Small intestine (tissue), 7 donors: ENCODE data around the gene SMIM10L2A. TPM values are rescaled to one million over a fixed set of nuclear protein-coding genes. Genes with fewer than 3 reads are reported as not detected.
A peak's percentile ranks its signal among the peaks of the same experiment; 100 is the strongest.
"Not testable (repeated sequence)": the region's sequence is repeated elsewhere in the genome, so short reads cannot be mapped to it uniquely, and the experiment has no call there.

Experiments
- DNase-seq, 2 donors: peaks; one replicate each; pipeline versions ENCODE4 v3.0.0 to v3.0.0-alpha.2; 2013
- FAIRE-seq: peaks from 2 replicates; lab custom pipeline; 2012; peaks lifted over from hg19 to GRCh38; lab: Jason Lieb, UNC
- H3K27ac ChIP-seq, 3 donors: one replicate each; pipeline ENCODE4 v1.5.1; 2013; ENCODE audit warnings: low read length in 2 of 3, mild to moderate bottlenecking in 2 of 3, control low read depth in 1 of 3, inconsistent platforms in 1 of 3, low read depth in 1 of 3, moderate library complexity in 1 of 3
- H3K27me3 ChIP-seq, 3 donors: one replicate each; pipeline ENCODE4 v1.6.1; 2013; ENCODE audit warnings: low read length in 3 of 3, inconsistent platforms in 1 of 3; ENCODE audit not compliant: control insufficient read depth in 3 of 3, insufficient read depth in 3 of 3
- H3K36me3 ChIP-seq, 3 donors: one replicate each; pipeline ENCODE4 v1.6.1; 2013; ENCODE audit warnings: low read length in 3 of 3, inconsistent platforms in 1 of 3, low read depth in 1 of 3, mild to moderate bottlenecking in 1 of 3, moderate library complexity in 1 of 3; ENCODE audit not compliant: control insufficient read depth in 3 of 3, insufficient read depth in 2 of 3
- H3K4me1 ChIP-seq, 3 donors: one replicate each; pipeline ENCODE4 v1.6.1; 2013; ENCODE audit warnings: low read length in 2 of 3, inconsistent platforms in 1 of 3, low read depth in 1 of 3, mild to moderate bottlenecking in 1 of 3, moderate library complexity in 1 of 3; ENCODE audit not compliant: control insufficient read depth in 3 of 3, insufficient read depth in 2 of 3
- H3K4me3 ChIP-seq, 3 donors: one replicate each; pipeline ENCODE4 v1.5.1; 2013; ENCODE audit warnings: low read length in 3 of 3, control low read depth in 1 of 3, inconsistent platforms in 1 of 3, low read depth in 1 of 3, mild to moderate bottlenecking in 1 of 3, moderate library complexity in 1 of 3
- H3K9me3 ChIP-seq, 2 donors: one replicate each; pipeline ENCODE4 v1.6.1; 2013; ENCODE audit warnings: low read depth in 1 of 2, low read length in 1 of 2; ENCODE audit not compliant: control insufficient read depth in 2 of 2, insufficient read depth in 1 of 2
- WGBS, 3 donors: extraction: QIAGEN DNeasy Blood & Tissue Kit; methylation state at CpG; one replicate each; pipeline ENCODE4 v1.1.7; 2013; 5-methylcytosine and 5-hydroxymethylcytosine counted together
- polyA plus RNA-seq, 4 donors: library from polyadenylated mRNA; stranded (reverse) in 3 of 4; unstranded in 1 of 4; fragments of 200-250 nt in 3 of 4; fragments of 120-200 nt in 1 of 4; gene quantifications; one replicate each; pipeline versions ENCODE4 v1.2.1 to v1.2.3, GENCODE V29; 2013
- donor health status: healthy with polysubstance abuse.
- donor health status: control.
- donor health status: control.
- donor health status: Bipolar disorder and iron deficiency.
- donor health status: healthy.

The SMIM10L2A gene
- polyA plus RNA-seq, 4 donors: 0.92 to 4.6 TPM; not detected in 2

DNA sequence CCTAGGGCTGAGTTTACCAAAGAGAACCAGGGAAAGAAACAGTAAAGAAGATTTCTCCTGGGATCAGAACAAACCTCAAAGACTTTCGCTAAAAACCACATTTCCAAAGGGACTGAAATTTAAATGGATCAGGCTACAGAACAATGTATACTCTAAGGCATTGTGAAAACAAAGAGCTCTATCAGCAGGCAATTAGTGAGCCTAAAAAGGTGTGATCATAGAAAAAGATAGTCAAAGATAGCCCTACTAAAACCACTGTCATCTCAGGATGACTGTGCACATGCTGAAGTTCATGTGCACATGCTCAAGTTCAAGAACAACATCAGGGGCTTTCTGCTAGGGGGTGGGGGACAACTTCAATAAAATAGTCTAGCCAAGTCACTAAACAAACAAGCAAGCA lies 12.9 kb upstream of the SMIM10L2A start:
- Histone ChIP-seq H3K27ac (no peak overlapping the region), H3K4me1 (no peaks in the 10 kb centered on the region), H3K9me3 (no peaks in the 10 kb centered on the region), H3K4me3 (no peak overlapping the region), H3K27me3 (peaks cover 0 to 2% (median 0%) of the 10 kb centered on the region in 3 donors), H3K36me3 (no peaks in the 10 kb centered on the region)
- no peak for DNase-seq
- FAIRE-seq: no peak
- WGBS, 3 donors: 32 to 83% (median 80%) methylated on average over 1 of the region's 1 CpG

DNA sequence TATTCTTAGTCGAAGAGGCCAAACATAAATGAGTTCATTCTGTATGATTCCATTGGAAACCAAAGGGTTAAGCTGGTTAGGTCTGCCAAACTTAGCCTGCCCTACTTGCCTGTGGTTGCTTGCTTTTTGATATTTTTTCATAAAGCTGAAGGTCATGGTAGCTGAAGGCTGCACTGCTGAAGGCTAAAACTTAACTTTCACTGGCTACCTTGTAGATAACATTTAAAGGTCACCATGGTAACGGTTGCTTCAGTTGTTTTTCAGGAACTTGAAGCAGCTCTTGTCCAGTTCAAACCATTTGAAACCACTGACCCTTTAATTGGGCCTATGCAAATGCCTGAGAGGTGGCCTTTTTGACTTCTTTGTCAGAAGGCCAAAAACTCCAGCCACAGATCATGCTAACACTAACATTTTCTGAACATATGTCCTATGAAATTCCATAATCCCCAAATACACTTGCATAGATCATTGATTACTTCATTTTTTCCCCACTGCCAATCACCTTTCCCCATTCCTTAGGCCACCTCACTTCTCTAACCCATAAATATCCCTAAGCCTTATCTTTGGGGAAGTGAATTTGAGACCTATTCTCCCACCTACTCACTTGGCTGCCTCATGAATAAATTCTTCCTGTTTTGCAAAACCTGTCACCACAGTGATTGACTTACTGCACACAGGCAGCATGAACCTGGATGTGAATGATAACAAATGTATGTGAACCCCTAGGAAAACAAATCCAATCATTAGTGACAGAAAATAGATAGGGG lies 10.7 kb upstream of the SMIM10L2A start:
- no peaks in the 10 kb centered on the region for H3K36me3 ChIP-seq
- FAIRE-seq: no peak

DNA sequence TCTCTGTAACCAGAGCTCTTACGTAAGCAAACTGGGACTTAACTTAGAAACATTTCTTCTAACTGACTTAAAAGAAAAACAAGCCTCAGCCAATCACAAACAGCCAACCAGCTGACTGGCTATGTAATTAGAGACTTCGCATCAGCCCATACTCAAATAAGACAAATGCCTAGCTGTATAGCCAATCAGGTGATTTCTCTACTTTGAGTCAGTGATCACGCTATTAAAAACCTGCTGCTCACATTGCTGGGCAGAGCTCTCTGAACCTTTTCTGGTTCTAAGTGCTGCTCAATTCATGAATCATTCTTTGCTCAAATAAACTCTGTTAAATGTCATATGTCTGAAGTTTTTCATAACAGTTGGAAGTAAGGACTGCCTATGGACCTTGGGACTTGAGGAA lies 9.9 kb upstream of the SMIM10L2A start:
- no peak overlapping the region for H3K27ac ChIP-seq
- H3K4me3 ChIP-seq: no peak overlapping the region
- DNase-seq (no peak), FAIRE-seq (no peak)
- H3K9me3 ChIP-seq: no peaks in the 10 kb centered on the region
- no peaks in the 10 kb centered on the region for H3K4me1 ChIP-seq
- no peaks in the 10 kb centered on the region for H3K36me3 ChIP-seq
- 77 to 91% (median 81%) methylated on average over 3 of the region's 3 CpGs for WGBS, 3 donors
- peaks cover 0 to 2% (median 0%) of the 10 kb centered on the region in 3 donors for H3K27me3 ChIP-seq

More for the DNA sequence above, 10.7 kb upstream of the SMIM10L2A start:
- no peak for DNase-seq
- Histone ChIP-seq H3K27ac (no peak overlapping the region), H3K4me1 (no peaks in the 10 kb centered on the region), H3K9me3 (no peaks in the 10 kb centered on the region), H3K27me3 (peaks cover 0 to 2% (median 0%) of the 10 kb centered on the region in 3 donors), H3K4me3 (no peak overlapping the region)
- 46 to 75% (median 58%) methylated on average over 2 of the region's 2 CpGs for WGBS, 3 donors

DNA sequence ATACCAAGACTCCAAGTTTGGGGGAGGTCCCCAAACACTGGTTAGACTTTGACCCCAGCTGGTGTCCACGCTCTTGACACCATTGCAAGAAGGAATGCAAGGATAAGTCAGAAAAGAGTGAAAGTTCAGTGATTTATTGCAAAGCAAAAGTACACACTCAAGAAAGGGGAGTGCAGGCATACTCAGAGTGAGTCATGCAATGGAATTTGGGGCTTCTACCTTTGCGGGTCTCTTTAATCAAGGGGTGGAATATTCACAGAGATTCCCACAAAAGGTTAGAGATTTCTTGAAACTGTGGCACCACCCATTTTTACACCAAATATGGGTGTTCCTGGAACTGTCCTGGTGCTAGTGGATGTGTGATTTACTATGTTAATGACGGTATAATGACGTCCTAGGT lies 5.2 kb upstream of the SMIM10L2A start:
- H3K27me3 ChIP-seq: no peaks in the 10 kb centered on the region
- no peak overlapping the region for H3K27ac ChIP-seq
- WGBS, 3 donors: 49 to 69% (median 53%) methylated on average over 4 of the region's 4 CpGs
- H3K4me1 ChIP-seq: no peaks in the 10 kb centered on the region
- no peaks in the 10 kb centered on the region for H3K36me3 ChIP-seq
- H3K9me3 ChIP-seq: no peaks in the 10 kb centered on the region
- DNase-seq: no peak
- H3K4me3 ChIP-seq: no peak overlapping the region
- FAIRE-seq: no peak

DNA sequence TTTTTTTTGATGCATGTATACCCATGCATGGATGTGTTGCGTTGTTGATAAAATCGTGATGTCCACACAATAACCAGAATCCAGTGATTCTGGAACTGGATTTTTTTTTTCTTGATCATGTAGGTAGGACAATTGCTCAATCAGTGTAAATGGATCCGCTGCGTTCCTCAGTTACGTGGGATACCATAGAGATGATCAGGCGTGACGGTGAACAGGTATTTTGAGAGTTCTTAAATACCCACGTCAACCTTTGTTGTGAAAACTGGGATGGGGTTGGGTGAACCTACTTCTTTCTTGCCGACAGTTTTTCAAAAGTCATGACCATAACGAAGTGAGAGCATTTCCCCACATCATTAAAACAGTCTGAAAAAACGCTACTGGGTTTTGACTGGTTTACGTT lies 913 bp upstream of the SMIM10L2A start:
- Histone ChIP-seq H3K27me3 (no peaks in the 10 kb centered on the region), H3K9me3 (no peaks in the 10 kb centered on the region)
- no peak for DNase-seq

DNA sequence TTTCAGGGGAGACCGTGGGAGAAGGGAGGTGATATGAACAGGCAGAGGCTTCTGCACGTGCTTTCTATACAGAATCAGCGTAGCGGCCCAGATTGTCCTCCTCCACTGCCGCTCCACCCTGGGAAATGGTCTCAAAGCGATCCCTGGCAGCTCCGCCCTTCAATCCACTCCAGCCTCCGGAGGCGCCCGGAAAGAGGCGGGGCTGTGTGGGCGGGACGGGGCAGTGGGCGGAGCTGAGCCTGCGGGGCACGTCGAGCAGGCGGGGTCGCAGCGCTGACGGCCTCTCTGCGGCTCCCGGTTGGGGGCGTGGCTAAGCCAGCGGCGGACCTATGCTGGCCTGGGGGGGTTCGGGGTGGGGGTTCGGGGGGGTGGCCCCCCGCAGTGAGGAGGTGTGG lies 210 bp upstream of the SMIM10L2A start:
- H3K4me3 ChIP-seq: peak overlapping the region in 2 of 3 donors; percentile 26 to 52
- H3K27ac ChIP-seq: no peak overlapping the region
- H3K27me3 ChIP-seq: no peaks in the 10 kb centered on the region
- H3K9me3 ChIP-seq: no peaks in the 10 kb centered on the region
- H3K4me1 ChIP-seq: no peaks in the 10 kb centered on the region
- peak; percentile 64 to 85 for DNase-seq
- H3K36me3 ChIP-seq: no peaks in the 10 kb centered on the region
- WGBS, 3 donors: 1 to 38% (median 14%) methylated on average over 10 to 29 of the region's 29 CpGs
- FAIRE-seq: no peak

More for the DNA sequence above, 913 bp upstream of the SMIM10L2A start:
- no peaks in the 10 kb centered on the region for H3K36me3 ChIP-seq
- no peak overlapping the region for H3K27ac ChIP-seq
- no peak for FAIRE-seq
- 89 to 91% (median 90%) methylated on average over 12 of the region's 12 CpGs for WGBS, 3 donors
- H3K4me1 ChIP-seq: no peaks in the 10 kb centered on the region
- no peak overlapping the region for H3K4me3 ChIP-seq

DNA sequence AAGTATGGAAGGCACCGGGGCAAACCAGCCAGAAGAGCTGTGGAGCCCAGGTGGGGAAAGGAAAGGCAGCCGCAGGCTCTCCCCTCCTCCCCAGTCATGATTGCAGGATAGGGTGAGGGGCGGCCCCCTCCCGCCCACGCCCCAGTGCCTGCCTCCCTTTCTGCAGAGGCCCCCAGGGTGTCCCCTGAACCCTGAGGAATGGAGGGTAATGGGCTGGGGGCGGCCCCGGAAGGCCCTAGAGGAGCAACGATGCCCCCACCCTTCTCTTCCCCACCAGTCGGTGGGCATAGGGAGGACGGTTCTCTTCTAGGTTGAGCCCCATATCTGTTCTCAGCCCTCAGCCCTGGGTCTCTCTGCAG lies 1.0 kb downstream of the SMIM10L2A start:
- not testable (repeated sequence) for FAIRE-seq, H3K9me3 ChIP-seq, H3K4me1 ChIP-seq, H3K27ac ChIP-seq, H3K27me3 ChIP-seq, H3K36me3 ChIP-seq, DNase-seq
- H3K4me3 ChIP-seq: peak overlapping the region in 1 of 3 donors; percentile 37
- WGBS, 3 donors: 55 to 67% (median 57%) methylated on average over 1 to 10 of the region's 10 CpGs

DNA sequence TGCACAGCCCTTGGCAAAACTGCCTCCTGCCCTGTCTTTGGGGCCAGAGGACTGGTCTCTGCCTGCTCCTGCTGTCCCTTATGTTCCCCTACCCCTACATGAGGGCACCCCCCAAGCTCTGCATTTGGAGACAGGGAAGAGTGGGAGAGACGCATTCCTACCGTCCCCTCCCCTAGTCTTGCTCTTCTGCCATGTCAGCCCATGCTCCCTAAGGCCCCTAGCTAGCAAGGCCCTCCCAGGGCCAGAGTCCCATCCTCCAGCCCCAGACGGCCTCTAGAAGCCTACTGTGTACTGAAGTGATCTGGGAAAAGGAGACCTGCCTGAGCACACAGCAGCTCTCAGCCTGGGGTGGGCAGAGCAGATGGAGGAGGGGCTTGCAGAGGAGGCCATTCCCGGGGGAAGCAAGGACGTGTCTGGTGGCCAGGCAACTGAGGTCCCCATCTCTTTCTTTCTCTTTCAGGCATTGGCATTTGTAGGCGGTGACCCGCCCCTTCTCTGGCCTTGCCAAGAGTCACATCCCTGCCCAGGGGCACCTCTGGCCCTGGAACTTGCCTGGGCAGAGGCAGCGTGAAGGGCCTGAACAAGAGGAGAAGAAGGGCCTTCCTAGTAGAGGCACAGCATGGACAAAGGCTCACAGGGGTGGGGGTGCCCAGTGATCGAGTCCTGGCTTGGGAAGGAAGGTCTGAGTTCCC lies 1.6 kb downstream of the SMIM10L2A start:
- H3K36me3 ChIP-seq, H3K27ac ChIP-seq, H3K9me3 ChIP-seq, FAIRE-seq, H3K4me1 ChIP-seq, H3K27me3 ChIP-seq, H3K4me3 ChIP-seq: not testable (repeated sequence)
- DNase-seq: peak in 1 of 2 donors; percentile 9
- WGBS, 3 donors: 54 to 81% (median 66%) methylated on average over 8 to 9 of the region's 9 CpGs
